HCT116 (cell line): ENCODE data around the gene RPL37A. TPM values are rescaled to one million over a fixed set of nuclear protein-coding genes. Genes with fewer than 3 reads are reported as not detected.

Experiments
- ATAC-seq: fragments of 200-7000 bp; cut with Tn5 transposase; 2 replicates; pipeline ENCODE4 v1.9.1; 2020; ENCODE audit warnings: mild to moderate bottlenecking, moderate library complexity
- BruUV-seq: library from RNA; stranded (reverse); fragments of 400-500 nt; replicated peaks from 2 replicates; lab custom pipeline; 2021; lab: Mats Ljungman, UMichigan
- CTCF ChIA-PET: fragments of 300-600 bp; sonication (Branson Sonifier 250); formaldehyde crosslinking; loops from one replicate; lab custom pipeline; 2021; ENCODE audit warnings: antibody characterized with exemption; lab: Charles Lee
- POLR2A ChIA-PET: fragments of 300-600, 350-600 bp; sonication (Branson Sonifier 250); formaldehyde crosslinking; loops from one replicate; lab custom pipeline; 2021; ENCODE audit warnings: antibody characterized with exemption; lab: Charles Lee
- RAD21 ChIA-PET, 2 experiments: fragments of 300-600 bp; sonication (Branson Sonifier 250); formaldehyde crosslinking; loops; one replicate each; lab custom pipeline; 2023; ENCODE audit warnings: low total read pairs in 2 of 2; ENCODE audit not compliant: uncharacterized antibody in 2 of 2, unreplicated experiment in 2 of 2, low non-redundant PET in 1 of 2; lab: Charles Lee
- DNase-seq: peaks from one replicate; pipeline ENCODE4 v3.0.0-alpha.2; 2010; ENCODE audit warnings: low read depth, low spot score
- H2AFZ ChIP-seq: fragments of 200-600 bp; shearing (Covaris generic), sonication (generic); 2 replicates; pipeline ENCODE4 v1.6.1; 2017; ENCODE audit warnings: low read depth, mixed run types, mixed read lengths, antibody characterized with exemption, low read length; ENCODE audit not compliant: poor library complexity, severe bottlenecking
- H3K27ac ChIP-seq: 2 replicates; pipeline ENCODE4 v1.5.1; 2012; ENCODE audit warnings: low read depth, low read length
- H3K27me3 ChIP-seq: fragments of 200-600 bp; sonication (generic); 2 replicates; pipeline ENCODE4 v1.6.1; 2016; ENCODE audit warnings: mixed run types, low read length, mixed read lengths; ENCODE audit not compliant: insufficient read depth
- H3K36me3 ChIP-seq, 2 experiments: fragments of 200-500 bp in 1 of 2; fragments of 200-600 bp in 1 of 2; sonication (Bioruptor generic) in 1 of 2; sonication (generic) in 1 of 2; 2 replicates each; pipeline versions ENCODE4 v1.5.1 to v1.6.1; 2014 to 2016; ENCODE audit warnings: low read length in 2 of 2, inconsistent platforms in 1 of 2, mixed read lengths in 1 of 2, mixed run types in 1 of 2; ENCODE audit not compliant: insufficient read depth in 2 of 2, control insufficient read depth in 1 of 2
- H3K4me1 ChIP-seq, 2 experiments: fragments of 200-600 bp in 1 of 2; sonication (generic) in 1 of 2; 2 replicates each; pipeline versions ENCODE4 v1.5.1 to v1.6.1; 2012 to 2017; ENCODE audit warnings: low read length in 2 of 2, inconsistent platforms in 1 of 2, mild to moderate bottlenecking in 1 of 2, mixed read lengths in 1 of 2, mixed run types in 1 of 2, moderate library complexity in 1 of 2; ENCODE audit not compliant: insufficient read depth in 2 of 2, control insufficient read depth in 1 of 2
- H3K4me2 ChIP-seq: fragments of 200-600 bp; sonication (generic); 2 replicates; pipeline ENCODE4 v1.6.1; 2017; ENCODE audit warnings: mixed run types, low read length, mixed read lengths
- H3K4me3 ChIP-seq, 2 experiments: fragments of 200-600 bp in 1 of 2; sonication (generic) in 1 of 2; replicated peaks in 1 of 2; 2 replicates each; pipeline ENCODE4 v1.5.1; 2011 to 2016; ENCODE audit warnings: low read length in 2 of 2, control low read depth in 1 of 2, low read depth in 1 of 2, mild to moderate bottlenecking in 1 of 2, mixed read lengths in 1 of 2, mixed run types in 1 of 2
- H3K79me2 ChIP-seq: fragments of 200-600 bp; sonication (generic); 2 replicates; pipeline ENCODE4 v1.6.1; 2017; ENCODE audit warnings: mild to moderate bottlenecking, mixed run types, low read length, moderate library complexity, mixed read lengths; ENCODE audit not compliant: insufficient read depth
- H3K9ac ChIP-seq: fragments of 200-600 bp; sonication (generic); 2 replicates; pipeline ENCODE4 v1.6.1; 2016; ENCODE audit warnings: low read length, mixed read lengths
- H3K9me2 ChIP-seq: fragments of 200-600 bp; sonication (generic), shearing (Covaris generic); 2 replicates; pipeline ENCODE4 v1.6.1; 2017; ENCODE audit warnings: mixed run types, mild to moderate bottlenecking, moderate library complexity; ENCODE audit not compliant: insufficient read depth
- H3K9me3 ChIP-seq, 2 experiments: fragments of 200-500 bp in 1 of 2; fragments of 200-600 bp in 1 of 2; sonication (Bioruptor generic) in 1 of 2; sonication (generic) in 1 of 2; 2 replicates each; pipeline ENCODE4 v1.6.1; 2014 to 2017; ENCODE audit warnings: low read length in 2 of 2, mixed read lengths in 2 of 2, inconsistent platforms in 1 of 2, low read depth in 1 of 2, mild to moderate bottlenecking in 1 of 2, mixed run types in 1 of 2, moderate library complexity in 1 of 2; ENCODE audit not compliant: control insufficient read depth in 1 of 2, insufficient read depth in 1 of 2
- H4K20me1 ChIP-seq: fragments of 200-600 bp; sonication (generic), shearing (Covaris generic); 2 replicates; pipeline ENCODE4 v1.6.1; 2017; ENCODE audit warnings: mixed run types, mild to moderate bottlenecking, moderate library complexity; ENCODE audit not compliant: insufficient read depth
- POLR2A ChIP-seq: IDR thresholded peaks from 2 replicates; pipeline ENCODE4 v1.7.0; 2011; ENCODE audit warnings: borderline replicate concordance; ENCODE audit not compliant: insufficient read depth, insufficient read length; ENCODE audit errors: extremely low read depth
- POLR2AphosphoS5 ChIP-seq: IDR thresholded peaks from 2 replicates; pipeline ENCODE4 v1.6.1; 2011; ENCODE audit warnings: mild to moderate bottlenecking, low read depth, low read length, moderate library complexity
- ZNF274 ChIP-seq: fragments of 200-500 bp; sonication (Bioruptor generic); IDR thresholded peaks from 2 replicates; pipeline ENCODE4 v1.6.1; 2014; ENCODE audit warnings: mild to moderate bottlenecking, low read depth, low read length, inconsistent platforms
- intact Hi-C: fragments of 100-400 bp; cut with micrococcal nuclease; formaldehyde crosslinking; loops from 2 replicates; pipeline ENCODE4 v1.10.0; 2022
- total RNA-seq: library from RNA; stranded (reverse); gene quantifications from one replicate; pipeline ENCODE4 v1.2.1, GENCODE V29; 2021; ENCODE audit not compliant: unreplicated experiment
- TF ChIP-seq, protein P1 (sequence below): IDR thresholded peaks from 2 replicates; pipeline ENCODE4 v1.6.1; 2012

The RPL37A gene
- total RNA-seq, 1 experiment from 2014 or later = 3,018 TPM

DNA sequence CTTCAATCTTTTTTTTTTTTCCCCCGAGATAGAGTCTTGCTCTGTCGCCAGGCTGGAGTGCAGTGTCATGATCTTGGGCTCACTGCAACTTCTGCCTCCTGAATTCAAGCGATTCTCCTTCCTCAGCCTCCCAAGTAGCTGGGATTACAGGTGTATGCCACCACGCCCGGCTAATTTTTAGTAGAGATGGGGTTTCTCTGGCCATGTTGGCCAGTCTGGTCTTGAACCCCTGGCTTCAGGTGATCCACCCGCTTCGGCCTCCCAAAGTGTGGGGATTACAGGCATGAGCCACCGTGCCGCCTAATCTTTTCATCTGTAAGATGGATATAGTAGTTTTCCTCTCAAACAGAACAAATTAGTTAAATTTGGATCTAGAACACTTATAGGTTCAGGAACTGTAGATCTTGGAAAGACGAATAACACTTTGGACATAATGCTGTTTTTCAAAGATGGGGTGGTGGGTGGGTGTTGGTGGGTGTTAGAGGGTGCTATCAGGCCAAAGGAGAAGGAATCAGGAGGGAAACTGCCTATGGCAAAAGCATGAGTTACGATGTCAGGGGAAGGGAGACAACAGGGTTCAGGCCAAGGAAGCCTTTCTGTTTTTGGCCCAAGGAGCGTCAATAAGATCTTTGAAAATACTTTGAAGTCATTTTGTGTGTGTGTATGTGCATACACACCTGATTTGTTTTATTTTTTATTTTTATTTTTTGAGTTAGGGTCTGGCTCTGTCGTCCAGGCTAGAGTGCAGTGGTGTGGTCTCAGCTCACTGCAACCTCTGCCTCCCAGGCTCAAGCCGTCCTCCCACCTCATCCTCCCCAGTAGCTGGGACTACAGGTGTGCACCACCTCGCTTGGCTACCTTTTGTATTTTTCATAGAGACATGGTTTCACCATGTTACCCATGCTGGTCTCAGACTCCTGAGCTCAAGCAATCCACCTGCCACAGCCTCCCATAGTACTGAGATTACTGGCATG is 6.8 kb downstream of the RPL37A start:
- peaks cover 34% of the 10 kb centered on the region for H3K79me2 ChIP-seq
- H3K4me2 ChIP-seq = no peak overlapping the region
- peaks cover 39 to 51% of the 10 kb centered on the region in 2 experiments for H3K36me3 ChIP-seq
- ATAC-seq (no peak; the same call in 1 of the 2 replicates), DNase-seq (no peak)
- H3K27ac ChIP-seq = peak overlapping the region; percentile 6; the same call in 1 of the 2 replicates
- RAD21 ChIA-PET = no interaction called here
- no peaks in the 10 kb centered on the region for H3K9me2 ChIP-seq
- no peaks in the 10 kb centered on the region for H3K27me3 ChIP-seq
- H3K4me3 ChIP-seq = no peak overlapping the region
- TF ChIP-seq, protein P1, sequence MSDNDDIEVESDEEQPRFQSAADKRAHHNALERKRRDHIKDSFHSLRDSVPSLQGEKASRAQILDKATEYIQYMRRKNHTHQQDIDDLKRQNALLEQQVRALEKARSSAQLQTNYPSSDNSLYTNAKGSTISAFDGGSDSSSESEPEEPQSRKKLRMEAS = no peak
- peak; percentile 55; the same call in 1 of the 2 replicates for TF ChIP-seq POLR2AphosphoS5
- H3K9ac ChIP-seq = no peak overlapping the region
- POLR2A ChIA-PET = no interaction called here
- H3K9me3 ChIP-seq = no peaks in the 10 kb centered on the region
- BruUV-seq = no TSS peak
- peaks cover 46% of the 10 kb centered on the region; the same call in 1 of the 2 replicates for H4K20me1 ChIP-seq
- CTCF ChIA-PET = no interaction called here
- H3K4me1 ChIP-seq = peaks cover under 1% of the 10 kb centered on the region in 2 experiments; a peak in 3 of 4 replicates
- no peak overlapping the region for H2AFZ ChIP-seq
- intact Hi-C loops = no loop called here

DNA sequence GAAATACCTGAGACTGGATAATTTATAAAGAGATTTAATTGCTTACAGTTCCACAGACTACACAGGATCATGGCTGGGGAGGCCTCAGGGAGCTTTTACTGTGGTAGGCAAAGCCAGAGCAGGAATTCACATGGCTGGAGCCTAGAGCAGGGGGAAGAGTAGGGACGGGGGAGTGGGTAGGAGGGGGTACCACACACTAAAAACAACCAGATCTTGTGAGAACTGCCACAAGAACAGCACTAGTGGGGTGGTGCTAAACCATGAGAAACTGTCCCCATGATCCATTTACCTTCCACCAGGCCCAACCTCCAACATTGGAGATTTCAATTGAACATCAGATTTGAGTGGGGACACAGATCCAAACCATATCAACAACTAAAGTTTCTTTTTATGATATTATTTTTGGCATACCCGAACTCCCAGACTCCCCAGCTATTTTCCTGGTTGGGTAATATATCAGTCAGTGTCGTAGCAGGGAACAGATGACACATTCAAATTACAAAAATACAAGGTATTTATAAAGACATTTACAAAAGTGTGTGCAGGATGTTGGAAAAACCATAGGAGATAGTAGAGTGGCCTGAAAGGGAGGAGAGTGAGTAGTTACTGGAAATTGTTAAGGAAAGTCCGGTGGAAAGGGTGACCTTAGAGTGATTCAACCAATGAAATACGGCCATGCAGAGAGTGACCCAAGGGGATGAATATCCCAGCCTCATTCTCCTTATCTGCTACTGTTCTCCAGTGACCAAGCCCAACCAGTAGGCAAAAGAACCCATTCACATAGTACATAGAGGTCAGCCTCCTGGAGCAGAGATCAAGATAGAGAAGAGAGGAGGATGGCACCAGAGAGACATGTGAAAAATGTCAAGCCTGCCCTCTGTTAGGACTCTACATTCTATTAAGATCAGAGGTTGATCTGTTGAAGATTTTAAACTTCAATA is 8.8 kb downstream of the RPL37A start:
- ChIA-PET POLR2A (interaction anchor here (1.4 to 2.6 kb wide), 2 partner anchors 9 to 10 kb away, joined by 3 to 18 read pairs; partner anchors contain the start of gene RPL37A), RAD21 (no interaction called here), CTCF (interaction anchor here (1.1 kb wide), 1 partner anchor 12 kb away, joined by 3 read pairs; no protein-coding TSS in a partner anchor)
- no peak overlapping the region for H3K4me2 ChIP-seq
- H3K36me3 ChIP-seq = peaks cover 20 to 30% of the 10 kb centered on the region in 2 experiments
- BruUV-seq = no TSS peak
- no peaks in the 10 kb centered on the region for H3K4me1 ChIP-seq
- H3K9me3 ChIP-seq = no peaks in the 10 kb centered on the region
- no peaks in the 10 kb centered on the region for H3K9me2 ChIP-seq
- H3K27ac ChIP-seq = no peak overlapping the region
- DNase-seq (no peak), ATAC-seq (peak; percentile 24)
- H3K79me2 ChIP-seq = peaks cover 13% of the 10 kb centered on the region
- H4K20me1 ChIP-seq = peaks cover 31% of the 10 kb centered on the region; the same call in 1 of the 2 replicates
- no peak overlapping the region for H2AFZ ChIP-seq
- no peak overlapping the region for H3K4me3 ChIP-seq
- no peaks in the 10 kb centered on the region for H3K27me3 ChIP-seq
- intact Hi-C loops = no loop called here
- no peak overlapping the region for H3K9ac ChIP-seq
- TF ChIP-seq POLR2A (peak; percentile 48), ZNF274 (no peak)
